IMR-90 (cell line): Measurements from ENCODE around the gene TMEM130. TPM values are rescaled to one million over a fixed set of nuclear protein-coding genes. Genes with fewer than 3 reads are reported as not detected.

Experiments used
- ATAC-seq: fragments of 200-7000 bp; cut with Tn5 transposase; 2 replicates; pipeline ENCODE4 v1.9.1; 2020; ENCODE audit warnings: low read depth, mild to moderate bottlenecking, moderate library complexity
- BruUV-seq: library from RNA; stranded (reverse); fragments of 400-500 nt; replicated peaks from 2 replicates; lab custom pipeline; 2021; lab: Mats Ljungman, UMichigan
- CTCF ChIA-PET: fragments of 300-600 bp; formaldehyde crosslinking; extraction: SDS; loops from one replicate; lab custom pipeline; 2021; ENCODE audit warnings: antibody characterized with exemption; lab: Yijun Ruan, JAX
- POLR2A ChIA-PET: fragments of 300-600 bp; sonication (Branson Sonifier 250); formaldehyde crosslinking; loops from one replicate; lab custom pipeline; 2022; ENCODE audit warnings: antibody characterized with exemption; ENCODE audit not compliant: unreplicated experiment; lab: Charles Lee
- DNase-seq: peaks from one replicate; pipeline ENCODE4 v3.0.0; 2013
- H2AFZ ChIP-seq: replicated peaks from 2 replicates; pipeline ENCODE3; 2013; ENCODE audit warnings: low read length, mild to moderate bottlenecking; ENCODE audit not compliant: poor library complexity
- H2AK5ac ChIP-seq: 2 replicates; pipeline ENCODE4 v1.6.1; 2013; ENCODE audit warnings: low read depth, low read length, inconsistent platforms
- H2AK9ac ChIP-seq: replicated peaks from 2 replicates; pipeline ENCODE3; 2013; ENCODE audit warnings: mild to moderate bottlenecking, low read depth, low read length, moderate library complexity; ENCODE audit not compliant: poor library complexity
- H2BK120ac ChIP-seq: 2 replicates; pipeline ENCODE4 v1.6.1; 2013; ENCODE audit warnings: low read depth, low read length, inconsistent platforms
- H2BK15ac ChIP-seq: 3 replicates; pipeline ENCODE4 v1.6.1; 2013; ENCODE audit warnings: low read depth, low read length, inconsistent platforms
- H2BK20ac ChIP-seq: 2 replicates; pipeline ENCODE4 v1.6.1; 2013; ENCODE audit warnings: low read depth, mild to moderate bottlenecking, inconsistent platforms, low read length, moderate library complexity
- H2BK5ac ChIP-seq: 2 replicates; pipeline ENCODE4 v1.6.1; 2013; ENCODE audit warnings: mild to moderate bottlenecking, low read depth, low read length, inconsistent platforms; ENCODE audit not compliant: poor library complexity, severe bottlenecking
- H3K14ac ChIP-seq: replicated peaks from 2 replicates; pipeline ENCODE4 v1.6.1; 2013; ENCODE audit warnings: low read depth, low read length, inconsistent platforms
- H3K18ac ChIP-seq: 2 replicates; pipeline ENCODE4 v1.6.1; 2013; ENCODE audit warnings: low read depth, low read length, control low read depth
- H3K23ac ChIP-seq: 2 replicates; pipeline ENCODE4 v1.6.1; 2013; ENCODE audit warnings: low read depth, low read length, inconsistent platforms
- H3K27ac ChIP-seq: 2 replicates; pipeline ENCODE4 v1.5.1; 2013; ENCODE audit warnings: mild to moderate bottlenecking, control low read depth, low read length; ENCODE audit not compliant: insufficient read depth
- H3K27me3 ChIP-seq: 2 replicates; pipeline ENCODE4 v1.6.1; 2013; ENCODE audit warnings: low read length; ENCODE audit not compliant: control insufficient read depth, insufficient read depth
- H3K36me3 ChIP-seq: 2 replicates; pipeline ENCODE4 v1.6.1; 2013; ENCODE audit warnings: low read length, mixed read lengths; ENCODE audit not compliant: control insufficient read depth, insufficient read depth
- H3K4ac ChIP-seq: 2 replicates; pipeline ENCODE4 v1.6.1; 2013; ENCODE audit warnings: low read depth, low read length, inconsistent platforms
- H3K4me1 ChIP-seq: 2 replicates; pipeline ENCODE4 v1.6.1; 2013; ENCODE audit warnings: low read length, mixed read lengths; ENCODE audit not compliant: control insufficient read depth, insufficient read depth
- H3K4me2 ChIP-seq: 2 replicates; pipeline ENCODE4 v1.6.1; 2013; ENCODE audit warnings: low read depth, mild to moderate bottlenecking, control low read depth, low read length, moderate library complexity
- H3K4me3 ChIP-seq: 2 replicates; pipeline ENCODE4 v1.5.1; 2013; ENCODE audit warnings: low read depth, mild to moderate bottlenecking, control low read depth, low read length, moderate library complexity; ENCODE audit not compliant: insufficient read depth
- H3K56ac ChIP-seq: 2 replicates; pipeline ENCODE4 v1.6.1; 2013; ENCODE audit warnings: low read length, inconsistent platforms; ENCODE audit not compliant: insufficient read depth; ENCODE audit errors: extremely low read depth
- H3K79me1 ChIP-seq, 2 experiments: 2 replicates each; pipeline ENCODE4 v1.6.1; 2013; ENCODE audit warnings: low read length in 2 of 2, inconsistent platforms in 1 of 2, low read depth in 1 of 2
- H3K9ac ChIP-seq: 2 replicates; pipeline ENCODE4 v1.6.1; 2013; ENCODE audit warnings: low read depth, low read length, control low read depth
- H3K9me1 ChIP-seq: 2 replicates; pipeline ENCODE4 v1.6.1; 2013; ENCODE audit warnings: low read length, inconsistent platforms; ENCODE audit not compliant: insufficient read depth
- H3K9me3 ChIP-seq: 2 replicates; pipeline ENCODE4 v1.6.1; 2013; ENCODE audit warnings: low read length; ENCODE audit not compliant: control insufficient read depth, insufficient read depth
- H4K20me1 ChIP-seq: 2 replicates; pipeline ENCODE4 v1.6.1; 2013; ENCODE audit warnings: low read length, inconsistent platforms; ENCODE audit not compliant: insufficient read depth
- H4K5ac ChIP-seq: 2 replicates; pipeline ENCODE4 v1.6.1; 2013; ENCODE audit warnings: mild to moderate bottlenecking, low read depth, low read length, control low read depth
- H4K8ac ChIP-seq, 2 experiments: 2 replicates each; pipeline ENCODE4 v1.6.1; 2013; ENCODE audit warnings: low read depth in 2 of 2, low read length in 2 of 2, control low read depth in 1 of 2, inconsistent platforms in 1 of 2
- H4K91ac ChIP-seq: 2 replicates; pipeline ENCODE4 v1.6.1; 2013; ENCODE audit warnings: low read depth, low read length, inconsistent platforms; ENCODE audit not compliant: insufficient read depth
- BHLHE40 ChIP-seq: fragments of 150-350 bp; IDR thresholded peaks from 2 replicates; pipeline ENCODE4 v1.6.1; 2016; ENCODE audit warnings: mild to moderate bottlenecking, low read depth, low read length
- CHD1 ChIP-seq: IDR thresholded peaks from 2 replicates; pipeline ENCODE4 v1.6.1; 2012; ENCODE audit warnings: low read depth, low read length, improper control_type of control experiment
- CTCF ChIP-seq: conservative IDR thresholded peaks from 2 replicates; pipeline ENCODE4 v1.5.1; 2012; ENCODE audit warnings: mild to moderate bottlenecking, low read depth, low read length, improper control_type of control experiment
- FOS ChIP-seq: fragments of 150-350 bp; IDR thresholded peaks from 2 replicates; pipeline ENCODE4 v1.6.1; 2016; ENCODE audit warnings: low read depth, low read length
- MAZ ChIP-seq: IDR thresholded peaks from 2 replicates; pipeline ENCODE4 v1.6.1; 2012; ENCODE audit warnings: low read depth, mild to moderate bottlenecking, low read length, improper control_type of control experiment, moderate library complexity, borderline replicate concordance
- NFE2L2 ChIP-seq: fragments of 150-350 bp; IDR thresholded peaks from 2 replicates; pipeline ENCODE4 v1.6.1; 2016; ENCODE audit warnings: low read depth, mild to moderate bottlenecking, low read length
- RAD21 ChIP-seq: IDR thresholded peaks from 2 replicates; pipeline ENCODE4 v1.6.1; 2012; ENCODE audit warnings: low read length, improper control_type of control experiment
- SMC3 ChIP-seq: fragments of 150-350 bp; IDR thresholded peaks from 2 replicates; pipeline ENCODE4 v1.6.1; 2016; ENCODE audit warnings: low read depth, mild to moderate bottlenecking, antibody characterized with exemption, low read length, moderate library complexity
- WGBS, 2 experiments: methylation state at CpG; one replicate each; pipeline versions ENCODE4 v1.1.5 to v1.1.7; 2013; ENCODE audit warnings: missing lambda C conversion rate in 2 of 2; ENCODE audit not compliant: insufficient read length in 1 of 2; ENCODE audit errors: extremely low coverage in 2 of 2; 5-methylcytosine and 5-hydroxymethylcytosine counted together
- dilution Hi-C: fragments of 300-500 bp; cut with HindIII; formaldehyde crosslinking; loops from one replicate; pipeline ENCODE4 v1.14.3; 2018; ENCODE audit warnings: low sequenced_read_pairs; ENCODE audit not compliant: unreplicated experiment
- in situ Hi-C: fragments of 300-500 bp; cut with MboI; formaldehyde crosslinking; loops from 3 replicates; pipeline ENCODE4 v1.14.3; 2019; ENCODE audit warnings: low sequenced_read_pairs, inconsistent platforms, mixed read lengths
- intact Hi-C: fragments of 100-400 bp; cut with micrococcal nuclease; formaldehyde crosslinking; loops from 2 replicates; pipeline ENCODE4 v1.10.0; 2022
- polyA plus RNA-seq, 3 experiments: library from polyadenylated mRNA; depleted of rRNA; stranded (reverse); fragments of >200 nt; gene quantifications; 2 replicates each; pipeline ENCODE4 v1.2.3, GENCODE V29; 2012; ENCODE audit warnings: low replicate concordance in 1 of 3
- total RNA-seq: library from RNA; depleted of rRNA; stranded (reverse); fragments of >200 nt; gene quantifications from 2 replicates; pipeline ENCODE4 v1.2.3, GENCODE V29; 2012

Gene TMEM130
- total and polyA plus RNA-seq, 2 of the 4 experiments (the other 2 are of a cell fraction), result 1.1 to 14.8 TPM

- Histone ChIP-seq H3K36me3 (no peaks in the 10 kb centered on the region), H3K4me1 (no peaks in the 10 kb centered on the region), H3K9ac (no peak overlapping the region), H3K9me3 (no peaks in the 10 kb centered on the region), H2BK5ac (no peak overlapping the region), H3K14ac (no peak overlapping the region), H2BK20ac (no peak overlapping the region), H3K79me1 (no peaks in the 10 kb centered on the region), H3K4ac (no peak overlapping the region), H3K56ac (no peak overlapping the region), H3K18ac (no peak overlapping the region), H3K9me1 (no peaks in the 10 kb centered on the region), H2AK9ac (no peak overlapping the region), H3K23ac (no peak overlapping the region), H2BK120ac (no peak overlapping the region), H4K91ac (no peak overlapping the region), H3K27ac (no peak overlapping the region), H2AFZ (no peak overlapping the region), H4K5ac (no peak overlapping the region), H3K27me3 (peaks cover 10% of the 10 kb centered on the region), H3K4me3 (no peak overlapping the region), H2BK15ac (no peak overlapping the region), H4K20me1 (no peaks in the 10 kb centered on the region), H4K8ac (no peak overlapping the region), H3K4me2 (no peak overlapping the region), H2AK5ac (no peak overlapping the region)
- ATAC-seq (no peak), DNase-seq (peak; percentile 27)
- dilution Hi-C loops, result no loop called here
- ChIA-PET CTCF (interaction anchor here (0.6 to 5.0 kb wide), 6 partner anchors 10 to 41 kb away, joined by 3 to 25 read pairs (median 4); no protein-coding TSS in a partner anchor), POLR2A (interaction anchor here (0.6 kb wide), 1 partner anchor 12 kb away, joined by 5 read pairs; no protein-coding TSS in a partner anchor)
- intact Hi-C loops, result loop anchor here (1.0 kb wide), 1 partner anchor 41 kb away; no protein-coding TSS in a partner anchor
- TF ChIP-seq RAD21, result peak; percentile 52
- peak; percentile 48; the same call in 1 of the 2 replicates for TF ChIP-seq SMC3
- TF ChIP-seq CHD1, result no peak
- no peak for TF ChIP-seq NFE2L2
- TF ChIP-seq FOS, result no peak
- no peak for TF ChIP-seq BHLHE40
- peak; percentile 59 for TF ChIP-seq CTCF
- no peak for TF ChIP-seq MAZ
- BruUV-seq, result no TSS peak
- WGBS, 2 experiments, result no CpG with 5 or more reads among the region's 8 CpGs
- in situ Hi-C loops, result no loop called here
These were observed 38.1 kb downstream of the TMEM130 start for GRCh38 chr7:98831641-98832221.
